HuH-7 (cell line): ENCODE measurements around the gene ZNF81.
"Not testable (repeated sequence)": the region's sequence is repeated elsewhere in the genome, so short reads cannot be mapped to it uniquely, and the experiment has no call there.

Experiments
- DNase-seq: peaks from one replicate; pipeline ENCODE4 v3.0.0; 2011; ENCODE audit warnings: low spot score

Gene ZNF81

GRCh38 chrX:47936224-47936939 lies 99.7 kb downstream of the ZNF81 start:
- DNase-seq: no peak

- DNase-seq: no peak
Observed at GRCh38 chrX:47936940-47937317, 100.2 kb downstream of the ZNF81 start.

- DNase-seq: no peak
Observed at GRCh38 chrX:47940448-47940847, 103.7 kb downstream of the ZNF81 start.

GRCh38 chrX:47941423-47941822 lies 104.7 kb downstream of the ZNF81 start:
- DNase-seq: no peak

GRCh38 chrX:47955295-47955694 lies 118.6 kb downstream of the ZNF81 start:
- DNase-seq: not testable (repeated sequence)

- DNase-seq: no peak
Observed at GRCh38 chrX:47956016-47956415, 119.3 kb downstream of the ZNF81 start.

GRCh38 chrX:47958206-47958605 lies 121.5 kb downstream of the ZNF81 start:
- DNase-seq: not testable (repeated sequence)

GRCh38 chrX:47958761-47959342 lies 122.2 kb downstream of the ZNF81 start:
- peak; percentile 10 for DNase-seq

GRCh38 chrX:47960406-47960805 lies 123.7 kb downstream of the ZNF81 start:
- no peak for DNase-seq

GRCh38 chrX:47961830-47962229 lies 125.1 kb downstream of the ZNF81 start:
- not testable (repeated sequence) for DNase-seq

- DNase-seq: not testable (repeated sequence)
Observed at GRCh38 chrX:47965526-47965925, 128.8 kb downstream of the ZNF81 start.
